NCI-H1436 treated with DMSO at 0.1 percent for 48 hours (cell line): Measurements from ENCODE around the gene ELL.

Source experiments
- DNase-seq: peaks from one replicate; lab custom pipeline; 2025; lab: John Stamatoyannopoulos, UW

The ELL gene

DNA sequence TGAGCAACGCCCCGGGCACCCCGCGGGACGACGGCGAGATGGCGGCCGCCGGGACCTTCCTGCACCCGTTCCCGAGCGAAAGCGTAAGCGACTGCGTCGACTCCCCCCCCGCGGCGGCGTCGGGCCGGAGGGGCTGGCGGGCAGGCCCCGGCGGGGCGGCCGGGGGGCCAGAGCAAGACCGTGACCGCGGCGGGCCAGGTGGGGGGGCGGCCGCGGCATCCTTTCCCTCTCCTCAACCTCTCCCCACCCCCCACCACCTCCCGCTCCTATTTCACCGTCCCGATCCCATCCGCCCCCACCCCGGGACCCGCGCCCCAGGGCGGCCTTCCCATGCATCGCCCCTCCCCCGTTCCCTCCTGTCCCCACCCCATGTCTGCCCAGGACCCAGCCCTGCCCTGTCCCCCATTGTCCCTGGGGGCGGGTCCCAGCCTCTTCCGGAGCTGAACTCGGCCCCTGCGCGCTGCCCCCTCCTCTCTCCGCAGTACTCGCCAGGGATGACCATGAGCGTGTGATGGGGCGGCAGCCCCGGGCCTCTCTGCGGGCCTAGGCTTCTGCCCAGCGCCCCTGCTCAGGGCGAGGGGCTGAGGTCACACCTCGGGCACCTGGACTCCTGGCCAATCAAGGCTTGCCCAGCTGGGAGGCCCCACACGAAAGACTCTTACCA is 88.0 kb downstream of the ELL start:
- no peak for DNase-seq

DNA sequence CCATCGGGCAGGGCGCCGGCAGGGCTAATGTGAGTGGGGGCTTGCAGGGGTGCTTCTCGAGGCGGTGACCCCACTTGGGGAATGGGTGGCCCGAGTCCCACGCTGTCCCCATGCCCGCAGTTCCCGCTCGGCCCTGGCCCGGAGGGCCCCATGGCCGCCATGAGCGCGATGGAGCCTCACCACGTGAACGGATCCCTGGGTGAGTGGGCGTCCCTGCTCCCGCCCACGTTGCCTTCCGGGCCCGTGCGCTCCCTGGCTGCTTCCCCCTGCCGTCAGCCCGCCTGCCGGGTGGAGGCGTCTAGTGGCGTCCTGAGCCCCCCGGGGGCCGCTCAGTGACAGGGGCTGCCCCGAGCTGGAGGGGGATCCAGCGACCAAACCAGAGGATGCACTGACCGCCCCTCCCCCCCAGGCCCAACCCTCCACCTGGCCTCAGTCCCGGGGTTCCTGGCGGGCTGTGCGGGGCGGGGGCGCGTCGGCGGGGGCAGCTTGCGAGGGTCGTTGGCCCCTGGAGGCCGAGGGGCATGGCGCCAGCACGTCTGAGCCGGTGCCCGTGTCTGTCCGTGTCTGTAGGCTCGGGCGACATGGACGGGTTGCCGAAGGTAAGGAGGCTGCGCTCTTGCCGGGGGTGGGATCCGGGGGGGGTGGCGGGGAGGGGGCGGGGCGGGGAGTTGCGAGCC is 88.7 kb downstream of the ELL start:
- no peak for DNase-seq

DNA sequence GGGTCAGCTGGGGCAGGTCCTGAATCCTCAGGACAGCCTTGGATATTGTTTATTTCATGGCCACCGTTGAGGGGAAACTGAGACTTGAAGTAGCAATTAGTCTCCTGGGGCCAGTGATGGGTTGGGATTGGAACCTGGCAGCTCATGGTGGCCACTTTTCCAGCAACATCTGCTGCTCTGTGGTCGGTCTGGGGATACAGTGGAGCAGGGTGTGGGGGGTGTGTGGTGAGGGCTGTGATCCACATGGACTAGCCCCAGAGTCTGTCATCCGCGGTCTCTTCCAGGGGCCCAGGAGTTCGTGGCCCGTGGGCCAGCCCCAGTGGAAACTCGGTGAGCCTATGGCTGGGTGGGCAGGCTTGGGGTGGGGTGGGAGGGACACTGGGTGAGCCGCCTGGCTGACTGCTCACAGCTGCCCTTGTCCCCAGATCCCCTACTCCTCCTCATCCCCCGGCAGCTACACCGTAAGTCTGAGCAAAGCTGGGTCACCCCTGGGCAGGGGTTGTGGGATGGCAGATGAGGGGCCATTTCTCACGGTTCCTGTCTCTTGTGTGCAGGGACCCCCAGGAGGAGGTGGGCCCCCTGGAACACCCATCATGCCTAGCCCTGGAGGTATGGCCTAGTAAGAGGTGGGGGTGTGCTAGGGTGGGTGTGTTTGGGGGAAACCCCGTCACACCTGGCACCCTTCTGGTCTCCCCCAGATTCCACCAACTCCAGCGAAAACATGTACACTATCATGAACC is 89.4 kb downstream of the ELL start:
- DNase-seq, result no peak

DNA sequence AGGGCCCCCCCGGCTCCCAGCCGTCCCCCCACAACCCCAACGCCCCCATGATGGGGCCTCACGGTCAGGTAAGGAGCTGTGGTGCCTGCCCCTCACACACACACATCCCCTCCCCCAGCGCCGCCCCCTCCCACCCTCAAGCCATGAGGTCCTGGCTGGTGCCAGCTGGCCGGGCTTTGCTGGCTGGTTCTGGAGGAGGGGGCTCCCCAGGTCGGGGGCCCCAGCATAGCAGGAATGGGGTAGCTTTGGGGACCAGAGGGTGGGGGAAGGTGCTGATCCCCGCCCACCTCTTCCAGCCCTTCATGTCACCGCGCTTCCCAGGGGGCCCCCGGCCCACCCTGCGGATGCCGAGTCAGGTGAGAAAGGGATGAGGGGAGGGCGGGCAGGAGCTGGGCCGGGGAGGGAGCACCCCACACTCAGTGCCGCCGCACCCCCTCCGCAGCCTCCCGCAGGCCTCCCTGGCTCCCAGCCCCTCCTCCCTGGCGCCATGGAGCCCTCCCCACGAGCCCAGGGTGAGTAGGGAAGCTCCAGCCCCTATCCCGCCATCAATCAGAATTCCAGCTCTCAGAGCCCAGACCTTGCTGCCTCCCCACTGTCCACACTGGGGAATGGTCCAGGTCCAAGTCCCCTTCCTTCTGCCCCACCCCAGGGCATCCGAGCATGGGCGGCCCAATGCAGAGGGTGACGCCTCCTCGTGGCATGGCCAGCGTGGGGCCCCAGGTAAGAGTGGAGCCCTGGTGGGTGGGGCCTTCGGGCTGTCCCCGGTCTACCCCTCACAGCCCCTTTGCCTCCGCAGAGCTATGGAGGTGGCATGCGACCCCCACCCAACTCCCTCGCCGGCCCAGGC is 90.3 kb downstream of the ELL start:
- no peak for DNase-seq

DNA sequence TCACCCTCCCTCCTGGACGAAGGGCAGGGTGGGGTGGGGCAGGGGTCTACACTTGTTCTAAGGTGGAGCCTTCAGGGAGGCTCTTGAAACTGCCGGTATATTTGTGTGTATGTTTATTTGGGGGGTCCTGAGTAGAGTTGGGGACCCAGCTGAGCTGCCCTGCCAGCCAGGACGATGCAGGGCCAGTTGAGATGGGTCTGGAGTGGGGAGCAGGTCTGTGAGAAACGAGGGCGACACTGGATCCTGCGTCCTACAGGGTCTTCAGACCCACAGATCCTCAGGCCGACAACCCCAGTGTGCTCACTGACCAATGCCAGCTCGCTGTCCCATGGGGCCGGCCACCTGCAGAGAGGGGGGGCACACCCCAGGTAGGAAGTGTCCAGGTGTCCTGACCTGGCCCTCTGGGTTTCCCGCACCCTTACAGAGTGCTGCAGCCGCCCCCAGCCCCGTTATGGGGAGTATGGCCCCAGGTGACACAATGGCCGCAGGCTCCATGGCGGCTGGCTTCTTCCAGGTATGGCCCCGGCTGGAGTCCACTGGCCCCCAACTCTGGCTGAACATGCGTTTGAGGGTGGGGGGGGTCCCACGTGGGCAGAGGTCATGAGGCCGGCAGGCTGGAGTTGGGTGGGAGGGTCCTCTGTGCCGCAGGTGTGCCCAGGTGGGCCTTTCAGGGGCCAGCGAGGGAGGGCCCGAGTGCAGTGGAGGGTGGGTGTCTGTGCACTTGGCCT is 91.3 kb downstream of the ELL start:
- no peak for DNase-seq

DNA sequence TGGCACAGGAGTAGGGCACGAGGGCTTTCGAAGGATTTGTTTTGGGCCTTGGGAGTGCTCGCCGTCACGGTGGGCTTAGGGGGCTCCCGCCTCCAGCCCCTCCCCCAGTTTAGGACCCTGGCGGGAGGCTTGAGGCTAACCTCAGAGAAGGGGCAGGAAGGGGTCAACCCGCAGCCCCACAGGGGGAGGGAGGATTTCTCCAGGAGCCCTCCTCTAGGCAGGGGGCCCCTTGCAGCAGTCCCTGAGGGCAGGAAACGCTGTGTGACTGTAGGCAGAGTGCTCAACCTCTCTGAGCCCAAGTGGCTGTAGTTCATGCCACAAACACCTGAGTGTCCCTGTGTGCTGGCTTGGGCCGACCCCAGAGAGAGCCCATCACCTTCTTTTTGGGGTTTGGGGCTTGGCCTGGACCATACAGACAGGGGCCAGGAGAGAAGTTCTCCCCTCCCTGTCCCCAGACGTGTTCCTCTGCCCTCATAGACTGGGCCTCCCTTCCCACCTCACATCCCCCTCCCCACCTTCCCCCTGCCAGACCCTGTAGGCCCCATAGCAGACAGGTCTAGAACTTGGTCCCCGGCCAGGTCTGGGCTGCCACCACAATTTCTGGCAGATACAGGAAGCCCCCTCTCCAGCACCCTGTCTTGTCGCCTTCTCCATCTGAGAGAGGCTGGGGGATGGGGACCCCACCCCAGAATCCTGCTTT is 92.0 kb downstream of the ELL start:
- no peak for DNase-seq

DNA sequence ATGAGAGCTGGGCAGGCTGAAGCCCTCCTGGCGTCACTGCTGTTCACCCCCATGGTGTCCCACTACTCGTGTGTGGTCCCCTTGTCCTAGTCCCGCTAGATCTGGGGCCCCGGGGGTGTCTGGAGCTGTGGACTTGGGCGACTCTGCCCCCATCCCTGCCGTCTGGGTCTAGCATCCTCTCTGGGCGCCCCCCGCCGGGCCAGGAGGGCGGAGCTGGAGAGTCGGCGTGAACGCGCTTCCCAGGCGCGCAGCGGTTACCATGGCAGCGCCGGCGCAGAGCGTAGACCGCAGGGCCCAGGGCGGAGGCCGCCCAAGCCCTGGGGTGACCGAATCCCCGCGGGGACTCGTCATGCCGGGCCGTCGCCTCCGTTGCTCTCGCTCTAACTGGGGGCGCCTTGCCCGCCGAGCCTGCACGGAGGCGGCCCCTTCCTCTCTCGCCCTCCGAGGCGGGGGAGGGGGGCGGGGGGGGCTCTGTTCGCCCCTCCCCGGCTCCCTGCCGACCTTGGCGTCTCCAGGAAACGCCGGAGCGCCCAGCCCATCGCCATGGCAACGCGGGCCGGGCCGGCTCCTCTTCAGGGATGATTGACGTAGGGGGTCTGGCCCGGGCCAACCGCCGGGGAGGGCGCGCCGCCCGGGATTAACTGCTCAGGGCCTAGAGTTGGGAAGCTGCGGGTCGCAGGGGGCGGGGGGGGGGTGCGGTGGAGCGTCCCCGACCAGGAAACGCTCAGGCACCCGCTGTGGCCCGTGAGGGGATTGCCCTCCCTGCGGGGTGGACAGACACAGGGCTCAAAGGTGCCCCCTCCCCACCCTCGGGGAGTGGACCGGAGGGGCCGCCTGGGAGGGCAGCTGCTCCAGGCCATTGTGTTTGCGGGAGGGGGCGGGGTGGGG is 92.8 kb downstream of the ELL start:
- peak; percentile 43 for DNase-seq

DNA sequence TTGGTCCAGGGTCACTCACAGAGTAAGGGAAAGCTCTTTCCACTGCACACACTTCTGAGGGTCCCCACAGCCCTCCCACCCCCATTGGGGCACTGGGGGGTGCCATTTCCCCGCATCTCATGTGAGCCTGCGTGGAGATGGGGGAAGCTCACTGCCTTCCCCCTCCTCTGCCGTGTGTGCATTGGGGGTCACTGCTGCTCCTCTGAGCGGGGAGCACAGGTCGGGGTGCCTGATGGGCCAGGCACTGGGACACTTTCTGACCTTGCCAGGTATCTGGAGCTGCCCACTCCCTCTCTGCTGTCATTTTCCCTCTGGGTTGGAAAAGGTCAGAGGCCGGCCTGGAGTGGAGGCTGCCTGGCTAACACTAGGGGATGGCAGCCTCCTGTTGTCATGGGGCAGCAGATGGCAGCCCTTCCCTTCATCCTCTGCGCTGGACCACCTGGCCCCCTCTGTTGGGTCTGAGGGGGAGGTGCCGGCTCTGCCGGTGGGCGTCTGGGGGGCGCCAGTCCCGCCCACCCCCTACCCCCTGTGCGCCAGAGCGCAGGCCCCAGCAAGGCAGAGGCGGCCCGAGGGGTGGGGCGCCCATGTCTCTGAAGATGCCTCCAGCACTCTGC is 93.6 kb downstream of the ELL start:
- no peak for DNase-seq

DNA sequence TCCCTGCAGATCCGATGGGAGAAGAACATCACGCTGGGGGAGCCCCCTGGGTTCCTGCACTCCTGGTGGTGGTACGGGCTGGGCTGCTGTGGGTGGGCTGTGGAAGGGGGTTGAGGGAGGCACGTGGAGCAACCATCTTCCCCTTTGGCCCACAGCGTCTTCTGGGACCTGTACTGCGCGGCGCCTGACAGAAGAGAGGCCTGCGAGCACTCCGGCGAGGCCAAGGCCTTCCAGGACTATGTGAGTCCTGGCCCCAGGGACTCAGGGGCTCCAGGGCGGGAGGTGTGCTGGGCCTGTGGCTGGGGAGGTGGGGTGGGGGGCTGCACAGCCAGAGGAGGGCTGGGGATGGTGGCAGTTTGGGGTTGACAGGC is 94.1 kb downstream of the ELL start:
- DNase-seq, result no peak

DNA sequence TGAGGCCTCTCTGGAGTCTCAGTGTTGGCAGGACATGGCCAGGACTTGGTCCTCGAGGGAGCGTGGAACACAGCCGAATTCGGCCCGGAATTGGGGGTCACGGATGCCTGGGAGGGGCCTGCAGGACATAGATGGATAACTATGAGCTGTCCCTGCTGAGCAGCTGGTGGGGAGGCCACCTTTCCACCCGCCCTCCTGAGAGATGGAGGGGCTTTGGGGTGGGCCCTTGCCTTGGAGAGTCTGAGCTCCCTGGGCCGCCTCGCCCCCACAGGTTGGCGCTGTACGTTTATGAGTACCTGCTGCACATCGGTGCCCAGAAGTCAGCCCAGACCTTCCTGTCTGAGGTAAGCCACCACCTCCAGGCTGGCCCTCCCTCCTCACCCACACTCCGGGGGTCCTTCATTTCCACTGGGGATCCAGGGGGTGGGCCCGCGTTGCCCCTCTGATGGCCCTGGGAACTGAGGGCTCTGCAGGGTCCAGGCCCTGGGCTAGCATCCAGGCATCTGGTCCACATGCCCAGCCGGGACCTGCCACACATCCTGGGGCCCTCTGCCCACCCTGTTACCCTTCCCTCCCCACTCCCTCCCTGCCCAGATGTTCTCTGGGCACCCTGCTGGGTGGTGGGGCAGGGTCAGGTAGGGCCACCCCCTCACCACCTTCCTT is 94.7 kb downstream of the ELL start:
- DNase-seq, result no peak

DNA sequence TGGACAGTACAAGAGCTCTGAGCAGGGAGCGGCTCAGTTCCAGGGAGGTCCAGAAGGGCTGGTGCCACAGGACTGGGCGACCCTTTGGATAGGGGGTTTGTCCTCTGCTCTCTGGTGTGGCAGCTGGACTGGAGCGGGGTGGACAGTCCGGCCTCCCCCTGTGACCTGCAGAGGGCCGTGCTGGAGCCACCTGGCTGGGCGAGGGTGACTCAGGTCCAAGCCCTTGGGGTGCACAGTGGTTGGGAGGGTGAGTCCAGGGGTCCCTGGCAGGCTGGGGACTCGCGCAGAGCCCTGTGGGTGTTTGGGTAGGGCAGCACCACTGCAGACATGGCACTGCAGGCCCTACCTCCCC is 95.5 kb downstream of the ELL start:
- DNase-seq, result no peak

DNA sequence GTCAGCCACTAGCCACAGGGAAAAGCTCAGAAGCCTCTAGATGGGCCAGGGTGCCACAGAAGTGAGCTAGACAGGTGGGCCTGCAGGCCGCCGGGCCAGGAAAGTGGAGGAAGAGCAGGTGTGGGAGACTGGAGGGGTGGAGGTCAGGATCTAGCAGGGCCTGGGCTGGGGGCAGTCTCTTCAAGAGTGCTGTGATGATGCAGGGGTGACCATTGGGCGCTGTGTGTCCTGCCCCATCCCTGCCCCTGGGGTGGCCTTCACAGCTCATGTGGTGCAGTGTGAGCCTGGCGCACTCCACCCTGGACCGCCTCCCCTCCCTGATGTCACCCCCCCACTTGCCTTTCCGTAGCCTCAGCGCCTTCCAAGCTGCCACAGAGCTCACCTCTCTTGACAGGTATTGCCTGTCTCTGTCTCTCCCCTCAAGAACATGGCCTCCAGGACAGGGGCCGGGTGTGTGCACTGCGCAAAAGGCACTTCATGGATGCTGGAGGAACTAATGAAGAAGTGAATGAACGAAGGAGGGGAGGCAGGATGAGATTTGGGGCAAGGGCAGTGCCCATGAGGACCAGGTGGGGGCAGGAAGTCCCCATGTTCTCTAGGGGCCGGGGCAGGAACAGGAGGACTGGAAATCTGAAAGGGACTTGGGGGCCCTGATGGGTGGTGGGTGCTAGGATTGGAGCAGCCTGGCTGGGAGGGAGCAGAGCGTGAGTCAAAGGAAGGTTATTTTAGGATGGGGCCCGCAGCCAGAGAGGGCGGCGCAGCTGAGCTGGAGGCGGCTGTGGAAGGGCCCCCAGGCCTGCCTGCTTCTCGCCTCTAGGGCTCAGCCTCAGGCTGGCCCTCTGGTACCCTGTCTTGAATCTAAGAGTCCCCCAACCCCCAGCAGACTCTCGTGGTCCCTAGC is 96.1 kb downstream of the ELL start:
- DNase-seq, result no peak

DNA sequence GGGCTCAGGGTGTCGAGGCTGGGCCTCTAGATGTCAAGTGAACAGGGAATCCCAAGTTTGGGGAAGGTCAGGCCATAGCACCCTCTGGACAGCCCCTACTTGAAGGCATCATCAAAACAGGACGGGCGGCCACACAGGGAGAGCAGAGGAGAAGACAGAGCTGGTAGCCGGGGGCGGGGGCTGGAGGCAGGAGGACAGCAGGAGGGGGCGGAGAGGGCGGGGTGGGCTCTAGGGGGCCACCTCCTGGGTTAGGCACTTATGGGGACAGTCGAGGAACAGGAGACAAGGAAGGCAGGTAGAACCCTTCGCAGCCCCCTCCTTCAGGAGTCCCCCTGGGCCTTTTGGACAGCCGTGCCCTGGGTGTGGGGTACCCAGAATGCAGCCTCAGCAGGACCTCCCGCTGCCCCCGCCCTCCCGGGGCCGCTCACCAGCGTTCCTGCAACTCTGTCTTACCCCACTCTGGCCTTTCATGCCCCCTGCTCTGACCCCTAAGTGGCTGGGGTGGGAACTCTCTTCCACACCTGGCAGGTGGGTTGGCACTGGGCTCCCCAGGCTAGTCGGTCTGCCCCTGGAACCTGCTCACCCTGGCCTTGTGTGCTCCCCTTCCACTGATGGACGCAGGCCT is 96.9 kb downstream of the ELL start:
- no peak for DNase-seq

DNA sequence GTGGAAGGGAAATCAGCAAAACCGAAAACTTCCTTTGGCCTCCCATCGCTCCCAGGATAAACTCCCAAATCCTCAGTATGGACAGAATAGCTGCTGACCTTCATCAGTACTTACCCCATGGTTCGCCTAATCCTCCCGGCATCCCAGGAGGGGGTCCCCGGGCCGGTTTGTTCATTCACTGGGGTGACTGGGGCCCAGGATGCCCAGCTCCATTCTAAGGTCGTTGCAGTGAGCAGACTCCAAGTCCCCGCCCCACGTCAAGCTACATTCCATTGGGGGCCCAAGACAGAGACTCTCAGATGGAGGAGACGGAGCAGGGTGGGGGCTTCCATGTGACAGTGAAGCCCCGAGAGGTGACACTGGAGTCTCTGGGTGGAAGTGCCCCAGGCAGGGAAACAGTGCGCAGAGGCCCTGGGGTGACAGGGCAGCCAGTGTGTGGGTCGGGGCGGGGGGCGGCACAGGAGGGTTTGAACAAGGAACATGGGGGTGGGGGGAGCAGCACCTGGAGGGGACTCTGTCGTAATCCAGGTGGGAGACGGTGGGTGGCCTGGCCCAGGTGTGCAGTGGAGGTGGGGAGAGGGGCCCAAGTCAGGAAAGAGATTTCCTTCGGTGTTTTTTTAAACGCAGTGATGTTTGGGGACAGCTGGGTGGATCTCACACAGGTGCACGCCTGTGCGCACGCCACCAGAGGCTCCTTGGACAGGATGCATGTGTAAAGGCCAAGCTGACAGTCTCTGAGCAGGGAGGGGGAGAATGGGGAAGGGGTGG is 97.6 kb downstream of the ELL start:
- no peak for DNase-seq

DNA sequence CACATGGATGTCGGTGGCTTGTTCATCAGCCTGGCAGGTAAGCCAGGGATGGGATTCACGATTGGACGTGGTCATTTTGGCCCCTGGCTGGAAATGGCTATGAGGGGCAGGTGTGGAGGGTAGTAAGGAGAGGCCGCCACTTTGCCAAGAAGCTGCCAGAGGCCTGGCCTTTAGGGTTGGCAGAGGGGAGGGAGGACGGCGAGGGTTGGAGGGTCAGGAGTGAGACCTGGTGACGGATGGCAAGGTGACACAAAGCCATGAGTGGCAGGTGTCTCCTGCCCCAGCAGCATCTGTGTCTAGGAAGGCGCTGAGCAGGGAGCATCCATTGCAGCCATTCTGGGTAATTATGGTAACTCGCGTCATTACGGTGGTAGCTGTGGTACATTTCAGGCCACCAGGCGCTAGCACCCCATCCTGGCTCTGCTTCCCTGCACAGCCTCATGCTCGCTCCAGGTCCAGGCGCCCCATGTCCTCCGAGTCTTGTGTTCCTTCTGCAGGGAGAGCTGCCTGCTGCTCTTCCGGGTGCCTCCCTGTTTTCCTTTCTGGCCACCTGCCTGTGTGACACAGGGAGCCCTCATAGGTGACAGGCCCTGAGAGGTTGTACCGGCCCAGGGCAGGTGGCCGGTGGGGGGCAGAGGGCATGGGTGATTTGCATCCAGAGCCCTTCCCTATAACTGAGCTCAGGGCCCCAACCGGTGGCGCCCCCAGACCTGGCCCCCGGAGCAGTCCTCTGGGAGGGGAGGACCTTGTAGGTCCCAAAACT is 98.4 kb downstream of the ELL start:
- DNase-seq, result no peak

DNA sequence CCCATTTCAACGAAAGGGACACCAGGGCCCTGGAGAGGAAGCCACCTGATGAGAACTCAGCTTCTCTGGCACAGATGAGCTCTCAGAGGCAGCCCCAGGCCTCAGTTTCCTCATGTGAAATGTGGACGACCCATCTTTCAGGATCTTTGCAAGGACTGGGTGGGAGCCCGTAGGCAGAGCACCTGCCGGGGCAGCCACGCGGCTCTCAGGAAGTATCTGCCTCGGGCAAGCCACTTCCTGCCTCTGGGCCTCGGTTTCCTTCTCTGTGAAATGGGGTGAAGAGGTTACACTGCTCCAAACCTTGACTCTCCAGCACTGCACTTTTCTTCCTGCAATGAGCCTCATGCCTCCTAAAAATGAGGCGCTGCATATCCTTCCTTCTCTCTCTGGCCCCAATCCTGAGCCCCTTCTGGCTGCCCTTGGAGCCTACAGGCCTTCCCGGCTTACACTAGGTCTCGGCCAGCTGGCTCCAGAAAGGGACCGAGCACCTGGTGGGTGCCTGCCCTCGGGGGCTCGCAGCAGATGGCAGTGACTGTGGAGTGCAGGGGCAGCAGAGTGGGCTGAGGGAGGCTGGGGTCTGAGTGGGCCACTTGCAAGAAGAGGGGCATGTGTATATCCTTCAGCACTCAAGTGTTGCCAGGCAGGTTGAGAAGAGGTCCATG is 99.2 kb downstream of the ELL start:
- DNase-seq, result no peak
